Measurements from ENCODE around the gene NEDD9. TPM values are rescaled to one million over a fixed set of nuclear protein-coding genes. Genes with fewer than 3 reads are reported as not detected.

NEDD9 gene
- total RNA-seq, 1 experiment from 2014 or later, result 0.17 TPM

GRCh38 chr6:11194356-11195218 is 37.9 kb downstream of the NEDD9 start:
- ChIA-PET POLR2A (no interaction called here), CTCF (no interaction called here), RAD21 (ENCODE audit: low non-redundant PET in 1 of 2, low total read pairs in 2 of 2, uncharacterized antibody in 2 of 2, unreplicated experiment in 2 of 2) (no interaction called here)
- DNase-seq (ENCODE audit: low read depth, low spot score) (no peak), ATAC-seq (no peak)
- TF ChIP-seq CEBPB (IDR thresholded peaks at IDR 0.05; ENCODE audit: low read depth), result no peak
- no peak for TF ChIP-seq SP1 (IDR thresholded peaks at IDR 0.05; ENCODE audit: low read depth)
- Histone ChIP-seq H3K4me1 (ENCODE audit: control insufficient read depth in 1 of 2, insufficient read depth in 2 of 2, low read length in 2 of 2) (no peaks in the 10 kb centered on the region), H3K9me3 (ENCODE audit: control insufficient read depth in 1 of 2, insufficient read depth in 1 of 2, low read depth in 1 of 2, low read length in 2 of 2) (no peaks in the 10 kb centered on the region), H3K4me2 (ENCODE audit: low read length) (no peak overlapping the region), H3K36me3 (ENCODE audit: control insufficient read depth in 1 of 2, insufficient read depth in 2 of 2, low read length in 2 of 2) (no peaks in the 10 kb centered on the region), H3K27ac (ENCODE audit: low read depth, low read length) (no peak overlapping the region), H3K27me3 (ENCODE audit: insufficient read depth, low read length) (peaks cover 5% of the 10 kb centered on the region; the same call in 1 of the 2 replicates), H3K79me2 (ENCODE audit: insufficient read depth, low read length) (no peaks in the 10 kb centered on the region), H3K9me2 (ENCODE audit: insufficient read depth) (no peaks in the 10 kb centered on the region), H3K9ac (ENCODE audit: low read length) (no peak overlapping the region), H3K4me3 (replicated peaks in 1 of 2; ENCODE audit: low read depth in 1 of 2, low read length in 2 of 2) (no peak overlapping the region), H4K20me1 (ENCODE audit: insufficient read depth) (no peaks in the 10 kb centered on the region), H2AFZ (ENCODE audit: low read depth, low read length, poor library complexity, severe bottlenecking) (no peak overlapping the region)
- intact Hi-C loops (cut with micrococcal nuclease), result no loop called here
- no TSS peak for BruUV-seq (replicated peaks)

- BruUV-seq (replicated peaks), result no TSS peak
- Histone ChIP-seq H3K4me3 (replicated peaks in 1 of 2; ENCODE audit: low read depth in 1 of 2, low read length in 2 of 2) (no peak overlapping the region), H3K4me1 (ENCODE audit: control insufficient read depth in 1 of 2, insufficient read depth in 2 of 2, low read length in 2 of 2) (no peaks in the 10 kb centered on the region), H3K27ac (ENCODE audit: low read depth, low read length) (no peak overlapping the region), H3K79me2 (ENCODE audit: insufficient read depth, low read length) (no peaks in the 10 kb centered on the region), H3K9ac (ENCODE audit: low read length) (no peak overlapping the region), H4K20me1 (ENCODE audit: insufficient read depth) (no peaks in the 10 kb centered on the region), H3K36me3 (ENCODE audit: control insufficient read depth in 1 of 2, insufficient read depth in 2 of 2, low read length in 2 of 2) (no peaks in the 10 kb centered on the region), H3K9me2 (ENCODE audit: insufficient read depth) (no peaks in the 10 kb centered on the region), H3K9me3 (ENCODE audit: control insufficient read depth in 1 of 2, insufficient read depth in 1 of 2, low read depth in 1 of 2, low read length in 2 of 2) (no peaks in the 10 kb centered on the region), H2AFZ (ENCODE audit: low read depth, low read length, poor library complexity, severe bottlenecking) (no peak overlapping the region), H3K27me3 (ENCODE audit: insufficient read depth, low read length) (peaks cover 5% of the 10 kb centered on the region; the same call in 1 of the 2 replicates), H3K4me2 (ENCODE audit: low read length) (no peak overlapping the region)
- CTCF ChIA-PET, result no interaction called here
- intact Hi-C loops (cut with micrococcal nuclease), result no loop called here
- DNase-seq (ENCODE audit: low read depth, low spot score) (no peak), ATAC-seq (no peak)
- POLR2A ChIA-PET, result no interaction called here
- no peak for TF ChIP-seq MAX (IDR thresholded peaks at IDR 0.05)
- RAD21 ChIA-PET (ENCODE audit: low non-redundant PET in 1 of 2, low total read pairs in 2 of 2, uncharacterized antibody in 2 of 2, unreplicated experiment in 2 of 2), result no interaction called here
These were observed 39.0 kb downstream of the NEDD9 start for GRCh38 chr6:11193434-11193833.

Data from HCT116 (cell line).